ENCODE results near the gene COMT.

DNA sequence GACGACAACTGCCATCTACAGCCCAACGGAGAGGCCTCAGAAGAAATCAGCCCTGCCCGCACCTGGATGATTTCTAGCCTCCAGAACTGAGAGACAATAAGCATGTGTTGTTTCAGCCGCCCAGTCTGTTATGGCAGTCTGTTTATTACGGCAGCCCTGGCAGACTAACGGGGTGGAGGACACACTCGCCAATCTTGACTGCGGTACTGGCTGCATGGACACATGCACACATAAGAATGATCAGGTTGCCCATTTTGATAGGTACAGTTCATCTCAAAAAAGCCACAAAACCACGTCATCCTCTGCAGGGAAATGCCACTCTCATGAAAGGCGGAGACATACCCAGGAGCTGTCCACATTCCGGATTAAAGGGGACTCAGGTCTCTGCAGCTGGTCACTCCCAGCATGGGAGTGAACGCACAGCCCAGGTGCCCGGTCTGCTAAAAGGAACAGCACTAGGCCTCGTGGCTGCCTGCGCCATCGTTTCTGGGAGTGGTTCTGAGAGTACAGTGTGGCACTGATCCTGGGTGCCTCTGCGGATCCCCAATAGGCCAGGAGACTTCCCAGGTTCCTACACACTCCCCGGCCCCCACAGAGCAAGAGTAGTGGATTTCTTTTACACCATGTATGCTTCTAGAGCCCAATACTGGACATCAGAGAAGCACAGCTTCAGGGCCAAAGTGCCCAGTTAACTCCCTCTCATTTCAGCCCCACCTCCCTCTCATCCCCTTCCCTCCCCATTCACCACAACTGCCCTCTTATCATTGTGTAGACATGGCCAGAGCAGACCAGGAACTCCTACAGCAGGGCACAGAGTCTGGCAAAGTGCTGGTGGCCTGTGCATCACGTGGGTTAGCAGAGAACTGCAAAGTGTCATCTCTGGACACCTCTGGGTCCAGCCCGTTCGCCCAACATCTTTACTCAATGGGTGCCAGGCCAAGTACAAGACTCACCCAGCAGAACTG is 11.7 kb upstream of the COMT start:
- TF ChIP-seq EP300 (IDR thresholded peaks at IDR 0.05) (no peak), POLR2A (IDR thresholded peaks at IDR 0.05) (no peak)
- TF ChIP-seq, protein P1, sequence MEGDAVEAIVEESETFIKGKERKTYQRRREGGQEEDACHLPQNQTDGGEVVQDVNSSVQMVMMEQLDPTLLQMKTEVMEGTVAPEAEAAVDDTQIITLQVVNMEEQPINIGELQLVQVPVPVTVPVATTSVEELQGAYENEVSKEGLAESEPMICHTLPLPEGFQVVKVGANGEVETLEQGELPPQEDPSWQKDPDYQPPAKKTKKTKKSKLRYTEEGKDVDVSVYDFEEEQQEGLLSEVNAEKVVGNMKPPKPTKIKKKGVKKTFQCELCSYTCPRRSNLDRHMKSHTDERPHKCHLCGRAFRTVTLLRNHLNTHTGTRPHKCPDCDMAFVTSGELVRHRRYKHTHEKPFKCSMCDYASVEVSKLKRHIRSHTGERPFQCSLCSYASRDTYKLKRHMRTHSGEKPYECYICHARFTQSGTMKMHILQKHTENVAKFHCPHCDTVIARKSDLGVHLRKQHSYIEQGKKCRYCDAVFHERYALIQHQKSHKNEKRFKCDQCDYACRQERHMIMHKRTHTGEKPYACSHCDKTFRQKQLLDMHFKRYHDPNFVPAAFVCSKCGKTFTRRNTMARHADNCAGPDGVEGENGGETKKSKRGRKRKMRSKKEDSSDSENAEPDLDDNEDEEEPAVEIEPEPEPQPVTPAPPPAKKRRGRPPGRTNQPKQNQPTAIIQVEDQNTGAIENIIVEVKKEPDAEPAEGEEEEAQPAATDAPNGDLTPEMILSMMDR (IDR thresholded peaks at IDR 0.05): no peak

Data from upper lobe of left lung (tissue), 4 donors.